Measurements from ENCODE around the gene JDP2.

The JDP2 gene

DNA sequence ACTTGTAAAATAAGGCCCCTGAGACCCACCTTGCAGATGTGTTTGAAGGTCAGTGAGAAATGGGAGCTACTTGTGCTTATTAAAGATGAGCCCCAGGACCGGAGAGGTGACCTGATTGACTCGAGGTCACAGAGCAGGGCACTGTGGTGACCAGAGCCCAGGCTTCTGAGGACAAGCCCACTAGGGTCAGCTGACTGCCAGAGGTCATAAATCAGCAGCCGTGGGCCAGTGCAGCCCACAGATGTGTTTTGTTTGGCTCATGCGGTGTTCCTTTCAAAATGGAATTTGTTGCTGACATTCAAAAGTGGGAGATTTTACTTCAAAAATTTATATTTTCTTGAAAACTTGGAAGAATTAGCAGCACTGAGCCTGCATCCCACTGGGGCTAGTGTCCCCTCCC is 24.5 kb downstream of the JDP2 start:
- Mint-ChIP-seq H3K4me1 (peaks cover 2% of the 10 kb centered on the region), H3K27me3 (no peaks in the 10 kb centered on the region), H3K27ac (no peak overlapping the region), H3K9me3 (no peaks in the 10 kb centered on the region), H3K4me3 (no peak overlapping the region), H3K36me3 (ENCODE audit: low read depth) (no peaks in the 10 kb centered on the region)
- ATAC-seq (no peak), DNase-seq (no peak)

GRCh38 chr14:75452900-75453816 is 25.3 kb downstream of the JDP2 start:
- no peak for DNase-seq
- Mint-ChIP-seq H3K27ac (no peak overlapping the region), H3K4me3 (no peak overlapping the region), H3K4me1 (peaks cover 2% of the 10 kb centered on the region), H3K36me3 (ENCODE audit: low read depth) (no peaks in the 10 kb centered on the region), H3K27me3 (no peaks in the 10 kb centered on the region), H3K9me3 (no peaks in the 10 kb centered on the region)
- no peak for ATAC-seq

- no peaks in the 10 kb centered on the region for H3K36me3 Mint-ChIP-seq (ENCODE audit: low read depth)
- H3K27me3 Mint-ChIP-seq: no peaks in the 10 kb centered on the region
- no peaks in the 10 kb centered on the region for H3K9me3 Mint-ChIP-seq
- H3K4me3 Mint-ChIP-seq: no peak overlapping the region
- DNase-seq: peak; percentile 12
- no peak for ATAC-seq
- peaks cover 2% of the 10 kb centered on the region for H3K4me1 Mint-ChIP-seq
- no peak overlapping the region for H3K27ac Mint-ChIP-seq
Measured at GRCh38 chr14:75453817-75454434, 26.1 kb downstream of the JDP2 start.

GRCh38 chr14:75454963-75455546 is 27.2 kb downstream of the JDP2 start:
- Mint-ChIP-seq H3K4me3 (no peak overlapping the region), H3K4me1 (peaks cover 2% of the 10 kb centered on the region), H3K9me3 (no peaks in the 10 kb centered on the region), H3K27ac (no peak overlapping the region), H3K36me3 (ENCODE audit: low read depth) (no peaks in the 10 kb centered on the region), H3K27me3 (no peaks in the 10 kb centered on the region)
- DNase-seq: no peak
- no peak for ATAC-seq

DNA sequence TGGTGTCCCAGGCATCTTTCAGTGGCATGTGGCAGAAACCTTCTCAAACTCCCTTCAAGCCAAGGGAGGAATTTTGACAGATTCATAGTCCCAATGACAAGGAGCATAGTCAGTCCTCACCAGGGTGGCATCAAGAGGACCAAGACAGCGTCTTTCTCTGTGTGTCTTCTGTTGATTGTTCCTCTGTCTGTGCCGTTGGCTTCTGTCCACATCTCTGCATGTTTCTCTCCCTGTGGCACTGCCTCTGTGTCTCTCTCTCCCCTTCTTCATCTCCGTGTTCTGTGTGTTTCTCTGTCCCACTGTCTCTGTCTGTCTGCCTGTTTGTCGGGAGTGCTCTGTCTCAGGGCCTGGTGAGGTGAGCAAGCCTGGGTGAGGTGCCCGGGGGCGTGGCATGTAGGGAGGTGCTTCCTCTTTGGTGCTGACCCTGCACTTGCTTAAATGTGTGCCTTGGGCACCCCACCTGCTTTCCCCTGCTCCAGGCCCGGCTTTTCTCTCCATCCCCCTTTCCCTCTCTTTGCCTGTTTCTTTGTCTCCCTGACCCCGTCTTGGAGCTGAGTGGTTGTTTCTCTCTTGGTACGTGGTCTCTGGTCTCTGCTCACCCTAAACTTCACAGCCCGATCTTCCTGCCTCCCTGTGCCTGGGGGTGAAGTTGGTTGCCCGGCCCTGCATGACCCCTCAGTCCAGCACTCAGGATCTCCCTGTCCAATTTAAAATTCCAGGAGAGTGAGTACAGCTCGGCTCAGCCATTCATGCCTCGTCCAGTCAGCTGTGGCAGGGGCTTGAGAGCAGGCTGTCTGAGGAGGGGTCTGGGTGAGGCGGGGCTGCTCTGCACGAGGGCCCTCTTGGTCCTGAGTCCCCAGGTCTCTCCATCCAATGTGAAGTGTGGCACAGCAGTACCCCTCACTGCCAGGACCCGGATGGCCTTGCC is 28.5 kb downstream of the JDP2 start:
- no peaks in the 10 kb centered on the region for H3K27me3 Mint-ChIP-seq
- DNase-seq (no peak), ATAC-seq (no peak)
- no peak overlapping the region for H3K4me3 Mint-ChIP-seq
- no peaks in the 10 kb centered on the region for H3K9me3 Mint-ChIP-seq
- no peaks in the 10 kb centered on the region for H3K36me3 Mint-ChIP-seq (ENCODE audit: low read depth)
- peaks cover 2% of the 10 kb centered on the region for H3K4me1 Mint-ChIP-seq
- no peak overlapping the region for H3K27ac Mint-ChIP-seq

DNA sequence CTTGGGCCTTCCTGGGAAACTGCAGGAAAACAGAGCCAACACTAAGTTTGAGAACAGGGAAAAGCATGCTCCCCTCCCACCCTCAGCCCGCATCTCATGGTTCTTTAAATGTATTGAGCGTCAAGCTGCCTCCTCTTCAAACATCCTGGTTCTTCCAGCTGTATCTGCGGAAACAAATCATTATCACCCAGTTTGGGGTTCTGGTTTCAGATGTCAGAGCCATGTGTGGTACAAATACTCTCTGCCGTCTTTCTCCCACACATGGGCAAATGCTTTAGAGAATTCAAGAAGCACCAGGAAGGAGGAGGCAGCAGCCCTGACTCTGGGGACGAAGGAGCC is 29.1 kb downstream of the JDP2 start:
- no peaks in the 10 kb centered on the region for H3K36me3 Mint-ChIP-seq (ENCODE audit: low read depth)
- ATAC-seq (no peak), DNase-seq (no peak)
- H3K27ac Mint-ChIP-seq: no peak overlapping the region
- H3K4me1 Mint-ChIP-seq: peaks cover 2% of the 10 kb centered on the region
- no peaks in the 10 kb centered on the region for H3K9me3 Mint-ChIP-seq
- H3K4me3 Mint-ChIP-seq: no peak overlapping the region
- no peaks in the 10 kb centered on the region for H3K27me3 Mint-ChIP-seq

- no peak overlapping the region for H3K4me3 Mint-ChIP-seq
- no peaks in the 10 kb centered on the region for H3K36me3 Mint-ChIP-seq (ENCODE audit: low read depth)
- H3K4me1 Mint-ChIP-seq: peaks cover 2% of the 10 kb centered on the region
- ATAC-seq (no peak), DNase-seq (no peak)
- no peak overlapping the region for H3K27ac Mint-ChIP-seq
- H3K27me3 Mint-ChIP-seq: no peaks in the 10 kb centered on the region
- H3K9me3 Mint-ChIP-seq: no peaks in the 10 kb centered on the region
Measured at GRCh38 chr14:75457648-75458165, 29.9 kb downstream of the JDP2 start.

DNA sequence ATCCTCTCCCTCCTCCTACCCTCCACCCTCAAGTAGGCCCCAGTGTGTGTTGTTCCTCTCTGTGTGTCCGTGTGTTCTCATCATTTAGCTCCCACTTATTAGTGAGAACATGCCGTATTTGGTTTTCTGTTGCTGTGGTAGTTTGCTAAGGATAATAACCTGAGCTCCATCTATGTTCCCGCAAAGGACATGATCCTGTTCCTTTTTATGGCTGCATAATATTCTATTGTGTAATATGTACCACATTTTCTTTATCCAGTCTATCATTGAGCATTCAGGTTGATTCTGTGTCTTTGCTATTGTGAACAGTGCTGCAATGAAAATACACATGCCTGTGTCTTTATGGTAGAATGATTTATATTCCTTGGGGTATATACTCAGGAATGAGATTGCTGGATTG is 30.5 kb downstream of the JDP2 start:
- Mint-ChIP-seq H3K4me3 (no peak overlapping the region), H3K27me3 (no peaks in the 10 kb centered on the region), H3K4me1 (peaks cover 2% of the 10 kb centered on the region), H3K36me3 (ENCODE audit: low read depth) (no peaks in the 10 kb centered on the region), H3K9me3 (no peaks in the 10 kb centered on the region), H3K27ac (no peak overlapping the region)
- ATAC-seq (no peak), DNase-seq (no peak)

- H3K27ac Mint-ChIP-seq: no peak overlapping the region
- H3K9me3 Mint-ChIP-seq: no peaks in the 10 kb centered on the region
- peak; percentile 33 for ATAC-seq
- no peaks in the 10 kb centered on the region for H3K4me1 Mint-ChIP-seq
- no peaks in the 10 kb centered on the region for H3K36me3 Mint-ChIP-seq (ENCODE audit: low read depth)
- H3K4me3 Mint-ChIP-seq: no peak overlapping the region
- no peak for DNase-seq
- no peaks in the 10 kb centered on the region for H3K27me3 Mint-ChIP-seq
Measured at GRCh38 chr14:75459099-75459741, 31.4 kb downstream of the JDP2 start.

GRCh38 chr14:75459791-75460190 is 32.0 kb downstream of the JDP2 start:
- Mint-ChIP-seq H3K27ac (no peak overlapping the region), H3K9me3 (no peaks in the 10 kb centered on the region), H3K4me1 (no peaks in the 10 kb centered on the region), H3K27me3 (no peaks in the 10 kb centered on the region), H3K36me3 (ENCODE audit: low read depth) (no peaks in the 10 kb centered on the region), H3K4me3 (no peak overlapping the region)
- no peak for DNase-seq
- no peak for ATAC-seq

DNA sequence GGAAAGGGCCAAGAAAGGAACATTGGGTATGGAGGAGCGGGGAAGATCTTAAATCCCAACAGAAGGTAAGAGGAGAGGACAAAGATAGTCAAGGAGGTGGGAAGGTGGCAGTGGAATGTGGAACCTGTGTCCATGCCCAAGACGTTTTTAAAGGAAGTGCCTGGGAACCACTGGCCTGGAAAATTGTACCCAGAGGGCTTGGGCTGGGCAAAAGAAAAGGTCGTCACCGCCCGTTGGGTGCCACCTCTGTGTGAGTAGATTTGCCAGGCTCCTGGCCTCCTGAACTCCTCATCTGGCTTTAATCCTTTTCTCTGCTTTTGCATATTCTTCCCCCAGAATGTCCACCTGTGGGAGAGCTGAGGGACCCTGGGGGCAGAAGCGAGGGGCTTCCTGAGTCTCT is 32.6 kb downstream of the JDP2 start:
- no peak overlapping the region for H3K27ac Mint-ChIP-seq

GRCh38 chr14:75461303-75461702 is 33.5 kb downstream of the JDP2 start:
- Mint-ChIP-seq H3K27ac (no peak overlapping the region), H3K4me3 (no peak overlapping the region), H3K9me3 (no peaks in the 10 kb centered on the region), H3K36me3 (ENCODE audit: low read depth) (no peaks in the 10 kb centered on the region), H3K27me3 (no peaks in the 10 kb centered on the region), H3K4me1 (no peaks in the 10 kb centered on the region)
- DNase-seq: no peak
- ATAC-seq: no peak

More for the DNA sequence above, 32.6 kb downstream of the JDP2 start:
- DNase-seq (no peak), ATAC-seq (no peak)
- no peaks in the 10 kb centered on the region for H3K36me3 Mint-ChIP-seq (ENCODE audit: low read depth)
- no peaks in the 10 kb centered on the region for H3K4me1 Mint-ChIP-seq
- H3K27me3 Mint-ChIP-seq: no peaks in the 10 kb centered on the region
- H3K4me3 Mint-ChIP-seq: no peak overlapping the region
- H3K9me3 Mint-ChIP-seq: no peaks in the 10 kb centered on the region

- no peaks in the 10 kb centered on the region for H3K36me3 Mint-ChIP-seq (ENCODE audit: low read depth)
- ATAC-seq: no peak
- no peaks in the 10 kb centered on the region for H3K9me3 Mint-ChIP-seq
Measured at GRCh38 chr14:75461755-75462349, 34.0 kb downstream of the JDP2 start.

More at GRCh38 chr14:75461755-75462349, 34.0 kb downstream of the JDP2 start:
- H3K27me3 Mint-ChIP-seq: no peaks in the 10 kb centered on the region
- H3K4me1 Mint-ChIP-seq: no peaks in the 10 kb centered on the region
- H3K27ac Mint-ChIP-seq: no peak overlapping the region
- no peak for DNase-seq
- no peak overlapping the region for H3K4me3 Mint-ChIP-seq
